Measurements from ENCODE around the gene SCAF4.
"Not testable (repeated sequence)": the region's sequence is repeated elsewhere in the genome, so short reads cannot be mapped to it uniquely, and the experiment has no call there.

The SCAF4 gene

DNA sequence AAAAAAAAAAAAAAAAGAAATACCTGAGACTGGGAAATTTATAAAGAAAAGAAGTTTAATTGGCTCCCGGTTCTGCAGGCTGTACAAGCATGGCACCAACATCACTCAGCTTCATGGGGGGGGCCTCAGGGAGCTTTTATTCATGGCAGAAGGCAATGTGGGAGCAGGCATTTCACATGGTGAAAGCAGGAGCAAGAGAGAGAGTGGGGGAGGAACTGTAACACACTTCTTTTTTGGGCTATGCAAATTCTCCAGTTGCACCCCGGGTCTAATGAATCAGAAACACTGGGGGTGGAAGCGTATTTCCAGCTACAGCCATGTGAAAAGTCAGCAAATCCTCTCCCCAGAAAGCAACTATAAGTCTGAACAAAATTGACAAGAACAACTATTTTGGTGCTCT, 84.3 kb downstream of the SCAF4 start:
- no peak overlapping the region for H3K4me3 ChIP-seq (ENCODE audit: low read depth, low read length)
- no peak for DNase-seq (ENCODE audit: low read depth)
- in situ Hi-C loops (cut with HindIII; ENCODE audit: low sequenced_read_pairs) = no loop called here
- no peak for TF ChIP-seq CTCF (IDR thresholded peaks at IDR 0.05; ENCODE audit: low read depth, low read length, missing control alignments)

DNA sequence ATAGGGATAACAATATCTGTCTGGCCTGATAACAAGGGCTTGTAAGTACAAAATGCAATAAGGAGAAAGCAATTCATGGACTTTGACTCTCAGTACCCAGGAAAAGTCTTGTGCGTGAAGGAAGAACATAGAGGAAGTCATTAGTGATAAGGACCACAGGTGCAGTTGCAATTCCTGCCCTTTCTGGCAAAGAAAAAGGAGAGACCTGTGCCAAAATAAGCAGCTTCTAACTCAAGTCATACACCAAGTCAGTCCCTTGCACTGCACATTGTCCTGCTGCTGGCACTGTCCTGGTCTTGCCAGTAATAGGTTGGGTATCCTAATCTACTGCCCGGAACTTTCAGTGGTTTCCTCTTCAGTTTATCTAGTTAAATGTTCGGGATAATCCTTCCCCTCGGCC, 87.3 kb downstream of the SCAF4 start:
- no peak for TF ChIP-seq CTCF (IDR thresholded peaks at IDR 0.05; ENCODE audit: low read depth, low read length, missing control alignments)
- DNase-seq (ENCODE audit: low read depth) = no peak
- in situ Hi-C loops (cut with HindIII; ENCODE audit: low sequenced_read_pairs) = no loop called here
- H3K4me3 ChIP-seq (ENCODE audit: low read depth, low read length) = no peak overlapping the region

- no peak for DNase-seq (ENCODE audit: low read depth)
- in situ Hi-C loops (cut with HindIII; ENCODE audit: low sequenced_read_pairs) = no loop called here
- no peak for TF ChIP-seq CTCF (IDR thresholded peaks at IDR 0.05; ENCODE audit: low read depth, low read length, missing control alignments)
These were observed 90.4 kb downstream of the SCAF4 start for GRCh38 chr21:31641416-31641922.

GRCh38 chr21:31636874-31637273, 95.0 kb downstream of the SCAF4 start:
- no peak for TF ChIP-seq CTCF (IDR thresholded peaks at IDR 0.05; ENCODE audit: low read depth, low read length, missing control alignments)
- no peak for DNase-seq (ENCODE audit: low read depth)
- H3K4me3 ChIP-seq (ENCODE audit: low read depth, low read length) = no peak overlapping the region
- in situ Hi-C loops (cut with HindIII; ENCODE audit: low sequenced_read_pairs) = no loop called here

More at GRCh38 chr21:31641416-31641922, 90.4 kb downstream of the SCAF4 start:
- no peak overlapping the region for H3K4me3 ChIP-seq (ENCODE audit: low read depth, low read length)

DNA sequence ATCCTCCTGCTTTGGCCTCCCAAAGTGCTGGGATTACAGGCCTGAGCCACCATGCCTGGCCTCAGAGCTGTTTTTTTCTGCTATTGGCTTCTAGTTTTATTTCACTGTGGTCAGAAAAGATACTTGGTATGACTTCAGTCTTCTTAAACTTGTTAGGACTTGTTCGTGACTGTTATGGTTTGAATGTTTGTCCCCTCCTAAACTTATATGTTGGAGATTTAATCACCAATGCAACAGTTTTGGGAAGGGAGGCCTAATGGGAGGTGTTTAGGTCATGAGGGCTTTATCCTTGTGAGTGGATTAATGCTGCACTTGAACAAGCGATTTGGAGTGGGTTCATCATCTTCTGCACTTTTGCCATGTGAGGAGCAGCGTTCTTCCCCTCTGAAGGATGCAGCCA, 96.9 kb downstream of the SCAF4 start:
- no peak for TF ChIP-seq CTCF (IDR thresholded peaks at IDR 0.05; ENCODE audit: low read depth, low read length, missing control alignments)
- in situ Hi-C loops (cut with HindIII; ENCODE audit: low sequenced_read_pairs) = no loop called here
- DNase-seq (ENCODE audit: low read depth) = no peak
- no peak overlapping the region for H3K4me3 ChIP-seq (ENCODE audit: low read depth, low read length)

DNA sequence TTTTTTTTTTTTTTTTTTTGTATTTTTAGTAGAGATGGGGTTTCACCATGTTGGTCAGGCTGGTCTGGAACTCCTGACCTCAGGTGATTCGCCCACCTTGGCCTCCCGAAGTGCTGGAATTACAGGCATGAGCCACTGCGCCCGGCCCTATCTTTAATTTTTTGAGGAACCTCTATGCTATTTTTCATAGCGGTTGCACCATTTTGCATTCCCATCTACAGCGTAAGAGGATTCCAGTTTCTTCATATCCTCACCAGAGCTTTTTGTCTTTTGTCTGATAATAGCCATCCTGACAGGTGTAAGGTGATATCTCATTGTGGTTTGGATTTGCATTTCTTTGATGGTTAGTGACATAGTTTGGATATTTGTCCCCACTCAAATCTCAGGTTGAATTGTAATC, 100.0 kb downstream of the SCAF4 start:
- in situ Hi-C loops (cut with HindIII; ENCODE audit: low sequenced_read_pairs) = not testable (repeated sequence)

GRCh38 chr21:31629972-31630711, 101.8 kb downstream of the SCAF4 start:
- peak; percentile 83 for DNase-seq (ENCODE audit: low read depth)
- TF ChIP-seq CTCF (IDR thresholded peaks at IDR 0.05; ENCODE audit: low read depth, low read length, missing control alignments) = no peak
- no peak overlapping the region for H3K4me3 ChIP-seq (ENCODE audit: low read depth, low read length)
- in situ Hi-C loops (cut with HindIII; ENCODE audit: low sequenced_read_pairs) = no loop called here

More for the DNA sequence above, 100.0 kb downstream of the SCAF4 start:
- not testable (repeated sequence) for DNase-seq (ENCODE audit: low read depth); H3K4me3 ChIP-seq (ENCODE audit: low read depth, low read length)
